ENCODE data around the gene TFAP2C.
"Not testable (repeated sequence)": the region's sequence is repeated elsewhere in the genome, so short reads cannot be mapped to it uniquely, and the experiment has no call there.

TFAP2C gene

DNA sequence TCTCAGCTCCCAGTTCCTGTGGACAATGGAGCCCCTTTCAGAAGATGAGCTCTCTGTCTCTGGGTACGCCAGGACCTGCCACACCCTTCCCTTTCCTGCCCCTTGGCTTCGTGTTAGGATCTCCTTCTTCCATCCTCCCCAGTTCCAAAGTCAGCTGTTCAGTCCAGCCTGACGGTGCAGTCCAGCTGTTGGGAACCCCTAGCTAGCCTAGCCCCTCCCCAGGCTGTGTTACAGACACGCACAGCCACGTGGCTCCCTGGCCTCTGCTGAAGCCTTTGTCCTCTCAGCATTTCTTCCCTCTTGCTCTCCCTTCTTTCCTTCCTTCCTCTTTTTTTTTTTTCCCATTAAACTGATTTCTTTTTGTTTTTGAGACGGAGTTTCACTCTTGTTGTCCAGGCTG lies 12.4 kb upstream of the TFAP2C start:
- no peak for DNase-seq (ENCODE audit: low spot score)

DNA sequence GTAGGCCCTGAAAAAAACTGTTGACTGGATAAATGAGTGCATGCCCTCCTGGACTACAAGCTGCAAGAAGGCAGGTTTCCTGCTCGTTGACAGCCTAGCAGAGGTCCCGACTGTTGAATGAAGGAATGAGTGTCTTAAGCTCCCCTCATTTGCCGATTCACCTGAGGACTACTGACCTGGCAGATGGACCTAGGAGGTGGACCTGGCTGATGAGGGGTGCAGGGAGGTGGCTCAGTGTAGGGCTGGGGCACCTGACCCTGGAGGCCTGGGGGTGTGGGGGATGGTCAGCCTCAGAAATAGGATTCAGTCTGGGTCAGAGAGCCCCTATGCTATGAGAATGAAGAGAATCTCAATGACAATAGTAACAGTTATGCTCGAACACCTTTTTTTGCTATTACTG lies 11.6 kb upstream of the TFAP2C start:
- DNase-seq (ENCODE audit: low spot score) = no peak

DNA sequence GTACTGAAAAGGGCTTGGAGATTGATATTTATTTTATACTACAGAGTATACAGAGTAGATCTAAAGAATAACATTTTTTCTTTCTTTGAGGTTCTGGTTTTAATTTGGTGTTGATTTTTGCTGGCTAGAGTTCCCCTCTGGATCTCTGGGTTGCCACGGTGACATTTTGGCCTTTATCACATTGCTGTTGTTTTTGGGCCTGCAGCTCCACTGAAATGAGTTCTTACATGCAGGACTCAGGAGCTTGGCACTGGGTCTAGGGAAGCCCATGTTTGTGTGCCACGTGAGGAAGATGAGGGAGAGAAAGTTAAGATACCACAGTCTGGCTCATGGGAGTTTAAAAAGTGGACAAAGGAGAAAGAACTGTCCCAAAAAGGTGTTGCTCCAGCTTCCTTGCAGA lies 7.4 kb upstream of the TFAP2C start:
- DNase-seq (ENCODE audit: low spot score) = no peak

DNA sequence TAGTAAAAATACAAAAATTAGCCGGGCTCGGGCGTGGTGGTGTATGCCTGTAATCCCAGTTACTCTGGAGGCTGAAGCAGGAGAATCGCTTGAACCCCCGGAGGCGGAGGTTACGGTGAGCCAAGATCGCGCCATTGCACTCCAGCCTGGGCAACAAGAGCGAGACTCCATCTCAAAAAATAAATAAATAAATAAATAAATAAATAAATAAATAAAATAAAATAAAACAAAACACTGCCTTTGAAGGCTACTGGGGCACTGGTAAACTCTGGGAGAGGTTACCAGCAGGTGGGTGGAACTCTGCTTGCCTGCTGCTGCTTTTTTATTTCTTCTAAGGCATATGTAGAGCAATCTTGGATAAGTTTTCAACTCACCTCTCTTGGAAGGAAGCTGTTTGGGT lies 5.2 kb upstream of the TFAP2C start:
- DNase-seq (ENCODE audit: low spot score) = not testable (repeated sequence)

DNA sequence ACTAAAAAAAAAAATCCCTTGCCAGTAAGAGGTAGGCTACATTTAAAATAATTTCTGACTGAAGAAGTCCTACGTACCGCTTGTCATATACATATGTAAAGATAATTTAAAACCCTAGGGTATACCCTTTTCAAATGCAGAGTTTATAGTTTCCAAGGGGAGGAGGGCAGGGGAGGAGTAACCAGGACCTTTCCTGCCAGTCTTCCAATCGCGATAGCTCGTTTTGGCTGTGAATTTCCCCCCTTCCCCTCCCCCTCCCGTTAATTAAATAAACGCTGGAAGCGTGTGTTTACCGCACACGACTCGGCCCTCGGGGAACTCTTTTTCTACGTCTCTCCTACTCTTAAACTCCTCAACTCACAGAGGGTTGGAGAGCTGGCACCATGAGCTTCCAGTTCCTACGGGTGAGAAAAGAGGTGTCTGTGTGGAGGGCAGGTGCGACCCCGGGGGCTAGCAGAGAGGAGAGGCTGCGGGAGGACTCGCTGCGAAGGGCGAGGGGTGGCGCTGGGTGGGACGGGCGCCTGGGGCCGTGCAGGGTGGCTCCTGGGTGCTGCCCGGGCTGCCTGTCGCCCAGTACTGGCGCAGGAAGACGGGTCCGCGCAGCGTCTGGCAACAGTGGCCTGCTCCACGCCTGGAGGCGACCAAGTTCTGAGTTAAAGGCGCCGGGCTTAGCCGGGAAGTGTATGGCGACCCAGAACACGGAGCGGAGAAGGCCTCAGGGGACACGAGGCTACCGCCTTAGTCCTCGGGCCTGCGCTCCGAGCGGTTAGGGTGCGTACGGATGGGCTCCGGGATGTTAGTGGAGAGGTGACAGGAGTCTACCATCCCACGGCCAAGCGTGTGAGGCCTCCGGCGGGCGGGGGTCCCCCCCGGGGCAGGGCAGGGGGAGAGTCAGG lies 4.1 kb upstream of the TFAP2C start:
- DNase-seq (ENCODE audit: low spot score) = no peak

DNA sequence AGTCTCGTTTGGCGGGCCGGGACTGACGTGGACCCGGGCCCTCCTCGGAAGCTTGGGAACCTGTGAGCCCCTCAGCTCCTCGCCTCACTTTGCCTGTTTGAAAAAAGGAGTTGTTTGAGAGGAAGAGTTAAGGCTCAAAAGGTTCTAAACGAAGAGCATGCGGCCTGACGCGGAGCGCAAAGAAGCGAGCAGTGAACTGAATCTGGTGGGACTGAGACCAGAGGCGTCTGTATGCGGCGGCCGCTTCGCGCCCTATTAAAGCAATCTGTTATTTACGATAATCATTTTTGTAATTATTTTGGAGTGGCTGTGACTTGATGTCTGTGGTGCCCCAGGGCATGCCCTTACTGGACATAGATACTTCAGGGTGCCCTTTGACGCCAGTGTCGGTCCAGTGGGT lies 3.3 kb upstream of the TFAP2C start:
- DNase-seq (ENCODE audit: low spot score) = no peak

DNA sequence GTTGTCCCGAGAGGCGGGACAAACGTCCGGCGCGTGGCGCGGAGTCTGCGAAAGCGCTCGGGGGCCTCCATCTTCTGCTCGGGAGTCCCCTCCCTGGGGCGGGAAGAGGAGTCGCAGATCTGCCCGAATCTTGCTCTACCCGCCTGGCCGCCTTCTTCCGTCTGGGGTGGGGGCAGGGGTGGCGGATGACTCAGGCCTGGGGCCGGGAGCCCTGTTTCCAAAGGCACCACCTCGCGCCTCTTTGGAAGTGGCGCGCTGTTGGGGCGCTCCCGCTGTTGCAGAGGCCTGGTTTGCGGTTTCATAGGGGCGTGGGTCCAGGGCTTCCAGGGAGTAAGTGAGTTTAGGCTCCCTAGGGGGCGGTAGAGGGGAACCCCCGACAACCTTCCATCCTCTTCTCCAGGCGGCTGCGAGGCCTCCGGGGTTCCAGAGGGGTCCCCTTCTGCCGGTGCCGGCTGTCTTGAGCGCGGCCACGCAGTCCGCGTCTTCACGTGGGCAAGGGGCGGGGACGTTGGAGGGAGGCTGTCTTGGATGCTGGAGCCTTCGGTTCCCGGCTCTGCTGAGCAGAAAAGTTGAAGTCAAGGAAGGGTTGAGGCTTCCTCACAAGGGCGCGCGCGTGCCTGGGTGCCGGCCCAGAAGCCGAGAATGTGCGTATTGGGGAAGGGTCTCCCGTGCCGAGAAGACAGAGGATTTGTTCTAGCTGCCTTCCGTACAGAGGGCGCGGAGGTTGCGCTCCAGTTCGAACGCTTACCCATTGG lies 2.6 kb upstream of the TFAP2C start:
- no peak for DNase-seq (ENCODE audit: low spot score)

DNA sequence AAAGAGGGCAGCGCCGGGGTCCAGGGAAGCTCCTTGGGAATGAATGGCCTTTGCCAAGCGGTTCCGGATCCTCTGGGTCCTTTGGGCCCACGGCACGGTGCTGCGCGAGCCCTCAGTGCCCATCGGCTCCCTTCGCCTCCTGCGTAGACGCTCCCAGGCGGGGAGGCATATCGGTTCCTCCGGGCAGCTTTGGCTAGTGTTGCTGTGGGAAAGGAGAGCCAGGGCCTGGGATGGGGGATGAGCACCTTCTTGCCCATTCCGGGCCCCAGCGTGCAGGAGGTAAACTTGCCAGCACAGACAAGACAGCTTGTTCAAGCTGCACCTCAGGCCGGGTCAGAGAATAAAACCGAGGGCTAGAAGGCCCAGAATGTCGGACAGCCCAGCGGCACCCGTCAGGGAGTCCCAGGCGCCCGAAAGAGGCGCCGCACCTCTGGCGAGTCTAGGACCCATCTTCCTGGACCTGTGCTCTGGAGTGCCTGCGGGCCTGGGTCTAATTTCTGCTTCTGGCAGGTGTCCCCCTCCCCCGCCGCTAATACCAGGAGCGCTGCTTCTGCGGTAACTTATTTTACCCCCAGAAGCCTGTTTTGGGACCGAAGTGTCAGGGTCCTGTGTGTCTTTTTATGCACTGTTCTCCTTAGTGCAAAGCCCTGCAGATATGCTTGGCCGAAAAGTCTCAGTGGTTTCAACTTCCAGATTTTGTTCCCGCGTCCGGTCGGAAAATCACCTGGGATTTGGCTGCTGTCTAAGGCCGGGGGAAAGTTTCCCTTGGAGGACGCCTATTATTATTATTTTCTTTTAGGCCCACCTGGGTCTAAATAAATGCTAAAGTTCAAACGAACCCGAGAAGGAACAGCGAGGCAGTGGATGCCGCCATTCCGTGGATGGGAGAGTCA lies 1.7 kb upstream of the TFAP2C start:
- no peak for DNase-seq (ENCODE audit: low spot score)

DNA sequence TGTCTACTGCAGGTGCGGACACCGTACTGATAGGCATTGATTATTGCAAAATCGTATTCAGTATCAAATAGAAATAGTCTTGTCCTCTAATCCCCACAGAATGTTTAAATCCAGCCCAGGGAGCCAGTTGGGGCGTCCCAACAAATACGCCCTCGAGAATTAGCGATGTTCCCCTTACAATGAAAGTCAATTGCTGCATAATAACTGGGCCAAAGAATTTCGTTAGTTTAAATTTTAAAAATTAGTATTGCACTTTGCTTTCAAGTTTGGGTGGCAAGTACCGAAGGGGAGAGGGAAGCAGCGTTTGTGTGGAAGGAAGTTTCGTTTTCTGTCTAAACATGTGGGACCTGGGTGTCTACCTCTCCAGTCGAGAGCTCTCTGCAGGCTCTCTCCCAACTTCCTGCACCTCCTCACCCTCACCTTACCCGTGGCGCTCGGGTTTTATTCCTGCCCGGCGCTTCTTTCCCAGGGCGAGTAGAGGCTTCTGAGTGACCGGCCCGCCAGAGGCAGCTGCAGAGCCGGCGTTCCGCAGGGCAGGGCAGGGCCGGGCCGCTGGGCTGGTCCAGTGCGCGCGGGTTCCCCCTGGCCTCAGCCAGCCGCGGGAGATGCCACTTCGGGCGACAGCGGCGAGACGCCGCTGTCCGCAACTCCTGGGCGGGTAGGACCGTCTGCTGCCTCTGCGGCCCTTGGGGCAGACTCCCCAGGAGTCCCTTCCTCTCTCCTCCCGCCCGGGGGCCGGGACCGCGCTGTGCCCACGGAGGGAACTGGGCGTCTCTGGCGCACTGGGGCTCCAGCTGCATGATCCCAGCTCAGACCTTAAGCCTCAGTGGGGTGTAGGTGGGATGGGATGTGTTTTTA lies 862 bp upstream of the TFAP2C start:
- no peak for DNase-seq (ENCODE audit: low spot score)

DNA sequence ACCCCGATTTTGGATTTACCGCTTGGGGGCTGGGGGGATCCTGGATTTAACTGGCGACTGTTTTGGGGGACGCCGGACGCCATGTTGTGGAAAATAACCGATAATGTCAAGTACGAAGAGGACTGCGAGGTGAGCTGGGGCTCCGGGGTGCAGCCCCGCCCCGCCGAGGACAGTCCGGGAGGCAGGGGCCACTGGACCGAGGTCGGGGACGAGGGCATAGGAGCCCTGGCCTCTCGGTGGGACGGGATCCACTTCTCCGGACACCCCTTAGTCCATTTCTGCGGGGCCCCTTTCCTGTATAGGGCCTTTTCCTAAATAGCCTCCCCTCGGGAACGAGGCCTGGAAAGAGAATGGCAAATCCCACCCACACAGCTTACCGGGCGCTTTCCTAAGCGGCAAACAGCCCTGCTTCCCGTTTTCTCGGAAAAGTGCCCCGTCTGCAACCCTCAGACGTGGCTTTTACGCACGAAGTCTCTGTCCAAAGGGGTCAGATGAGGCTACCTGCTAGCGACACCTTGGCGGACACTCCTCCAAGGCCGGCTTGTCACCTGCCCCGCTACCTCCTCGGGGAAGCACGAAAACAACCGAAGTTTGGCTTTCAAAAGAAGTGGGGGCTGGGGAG lies 469 bp downstream of the TFAP2C start:
- no peak for DNase-seq (ENCODE audit: low spot score)

DNA sequence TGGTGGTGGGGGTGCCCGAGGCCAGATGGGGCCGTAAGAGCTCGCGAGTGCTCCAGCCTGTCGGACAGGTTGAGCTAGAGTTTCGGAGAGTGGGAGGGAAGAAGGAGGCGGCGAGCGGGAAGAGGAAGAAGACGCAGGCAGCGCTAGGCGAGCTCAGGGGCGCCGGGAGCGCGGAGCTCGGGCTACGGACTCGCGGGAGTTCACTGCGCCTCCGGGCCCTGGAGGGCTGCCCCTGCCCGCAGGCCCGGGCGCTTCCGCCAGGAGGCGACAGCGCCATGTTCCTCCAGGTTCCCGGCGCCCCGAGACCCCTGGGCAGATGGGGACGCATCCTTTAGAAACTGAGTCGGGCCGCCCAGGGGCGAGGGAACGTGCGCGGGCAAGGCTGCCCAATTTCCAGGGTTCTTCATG lies 984 bp downstream of the TFAP2C start:
- no peak for DNase-seq (ENCODE audit: low spot score)

DNA sequence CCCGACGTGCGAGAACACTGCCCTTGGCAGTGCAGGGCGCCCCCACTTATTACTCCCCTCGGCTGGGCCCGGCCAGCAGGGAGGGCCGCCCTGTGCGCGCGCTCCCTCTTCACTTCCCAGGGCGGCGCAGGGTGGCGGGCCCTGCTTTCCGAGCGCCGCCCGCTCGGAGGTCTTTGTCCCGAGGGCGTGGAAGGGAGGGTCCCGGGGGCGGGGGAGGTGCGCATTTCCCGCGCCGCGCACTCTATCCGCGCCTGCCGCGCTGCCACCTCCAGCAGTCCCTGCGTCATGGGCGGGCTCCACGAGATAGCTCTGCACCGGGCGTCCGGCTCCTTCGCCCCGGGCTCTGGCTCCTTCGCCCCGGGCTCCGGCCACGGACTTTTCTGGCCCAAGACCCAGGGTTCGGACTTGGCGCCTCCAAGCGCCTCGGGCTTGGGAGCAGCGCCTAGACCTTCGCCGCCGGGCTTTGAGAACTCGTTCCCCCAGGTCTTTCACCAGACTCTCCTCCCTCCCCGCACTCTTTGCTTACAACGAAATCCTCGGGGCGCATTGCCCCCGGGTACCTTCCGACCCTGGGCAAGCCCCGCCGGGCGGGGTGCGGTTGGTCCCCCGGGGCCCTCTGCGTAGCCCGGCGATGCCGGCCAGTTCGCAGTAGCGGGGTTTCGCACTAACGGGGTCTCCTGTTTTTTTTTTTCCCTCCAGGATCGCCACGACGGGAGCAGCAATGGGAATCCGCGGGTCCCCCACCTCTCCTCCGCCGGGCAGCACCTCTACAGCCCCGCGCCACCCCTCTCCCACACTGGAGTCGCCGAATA lies 1.6 kb downstream of the TFAP2C start:
- DNase-seq (ENCODE audit: low spot score) = no peak

DNA sequence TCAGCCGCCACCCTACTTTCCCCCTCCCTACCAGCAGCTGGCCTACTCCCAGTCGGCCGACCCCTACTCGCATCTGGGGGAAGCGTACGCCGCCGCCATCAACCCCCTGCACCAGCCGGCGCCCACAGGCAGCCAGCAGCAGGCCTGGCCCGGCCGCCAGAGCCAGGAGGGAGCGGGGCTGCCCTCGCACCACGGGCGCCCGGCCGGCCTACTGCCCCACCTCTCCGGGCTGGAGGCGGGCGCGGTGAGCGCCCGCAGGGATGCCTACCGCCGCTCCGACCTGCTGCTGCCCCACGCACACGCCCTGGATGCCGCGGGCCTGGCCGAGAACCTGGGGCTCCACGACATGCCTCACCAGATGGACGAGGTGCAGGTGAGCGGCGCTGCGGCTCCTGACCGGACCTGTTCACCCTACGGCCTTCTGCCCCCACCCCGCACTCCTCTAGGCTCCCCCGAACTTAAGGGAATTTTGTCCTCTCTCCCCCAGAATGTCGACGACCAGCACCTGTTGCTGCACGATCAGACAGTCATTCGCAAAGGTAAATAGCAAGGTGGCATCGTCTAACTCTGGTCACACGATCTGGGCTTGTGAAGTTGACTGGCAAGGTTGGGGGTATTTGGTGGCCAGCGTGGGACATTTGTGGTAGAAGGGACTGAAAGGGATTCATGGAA lies 2.3 kb downstream of the TFAP2C start:
- no peak for DNase-seq (ENCODE audit: low spot score)

DNA sequence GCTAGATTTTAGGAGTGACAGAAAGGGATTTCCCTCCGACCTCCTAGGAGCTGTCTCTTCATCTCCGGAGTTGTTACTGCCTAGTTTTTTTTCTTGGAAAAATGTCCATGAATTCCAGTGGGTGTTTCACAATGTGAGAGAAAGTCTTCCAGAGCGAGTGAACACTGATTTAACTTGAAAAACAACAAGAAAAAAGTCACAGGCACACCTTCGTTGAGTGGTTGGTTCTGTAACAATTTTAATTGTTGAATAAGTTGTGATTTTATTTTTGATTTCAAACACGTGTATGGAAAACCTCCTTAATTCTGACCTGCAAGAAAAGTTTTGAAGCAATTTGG lies 2.9 kb downstream of the TFAP2C start:
- DNase-seq (ENCODE audit: low spot score) = no peak

DNA sequence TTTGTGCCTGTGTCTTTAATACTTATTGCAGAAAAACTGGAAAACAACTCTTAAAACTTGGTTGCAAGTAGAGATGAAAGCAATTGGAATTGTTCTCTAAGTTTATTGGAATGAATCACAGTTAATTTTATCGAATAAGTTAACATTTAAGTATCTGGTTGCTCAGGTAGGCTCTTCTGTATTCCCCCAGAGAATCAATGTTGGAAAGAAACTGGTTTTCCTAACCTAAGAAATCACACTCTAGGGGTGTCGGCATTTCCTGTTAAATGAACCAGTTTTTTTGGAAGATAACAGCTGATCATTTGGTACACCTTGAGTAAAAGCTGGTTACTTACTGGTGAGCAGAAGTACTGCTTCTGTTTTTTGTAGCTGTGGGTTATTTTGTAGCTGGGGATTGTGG lies 5.2 kb downstream of the TFAP2C start:
- no peak for DNase-seq (ENCODE audit: low spot score)

DNA sequence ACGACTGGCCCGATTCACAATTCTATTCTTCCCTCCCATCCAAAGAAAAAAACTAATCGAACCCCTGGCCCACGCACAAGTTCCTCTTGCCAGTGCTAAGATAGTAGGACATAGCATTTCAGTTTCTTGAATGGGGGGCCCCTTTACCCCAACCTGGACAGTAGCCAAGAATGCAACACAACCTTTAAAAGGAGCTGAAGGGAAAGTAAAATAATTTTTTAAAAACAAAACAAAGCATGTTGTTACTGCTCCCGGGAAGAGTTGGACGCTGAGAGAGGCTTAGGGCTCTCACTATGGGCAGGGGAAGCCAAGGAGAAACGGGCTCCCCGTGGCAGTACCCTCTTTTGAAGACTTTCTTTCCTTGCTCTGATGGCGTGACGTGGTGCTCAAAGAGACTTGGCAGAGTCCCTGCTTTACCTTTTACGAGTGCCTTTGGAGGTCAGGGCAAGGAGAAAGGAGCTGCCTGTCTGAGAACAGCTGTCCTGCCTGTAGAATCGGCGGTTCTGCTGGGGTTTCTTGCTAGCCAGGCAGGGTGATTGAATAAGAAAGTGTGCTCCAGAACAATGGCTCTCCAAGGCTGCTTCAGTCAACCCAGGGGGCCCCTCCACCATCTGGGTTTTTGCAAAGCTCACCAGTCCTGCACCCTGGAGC lies 5.8 kb downstream of the TFAP2C start:
- no peak for DNase-seq (ENCODE audit: low spot score)

DNA sequence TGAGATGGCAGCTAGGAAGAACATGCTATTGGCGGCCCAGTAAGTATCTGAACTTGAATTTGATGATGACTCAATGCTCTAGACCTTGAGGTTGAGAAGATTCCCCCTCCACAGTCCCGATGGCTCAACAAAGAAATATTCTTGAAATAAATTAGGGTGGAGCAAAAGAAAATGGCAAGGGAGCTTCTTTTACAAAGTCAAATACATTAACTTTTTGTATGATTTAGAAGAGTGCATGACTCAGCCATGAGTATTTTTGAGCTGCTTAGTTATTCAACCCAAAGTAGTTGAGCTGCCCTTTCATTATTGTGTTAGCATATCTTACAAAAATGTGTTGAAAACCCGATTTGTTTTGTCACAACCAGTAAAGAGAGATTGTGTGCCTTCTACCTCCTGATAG lies 7.6 kb downstream of the TFAP2C start:
- DNase-seq (ENCODE audit: low spot score) = no peak

DNA sequence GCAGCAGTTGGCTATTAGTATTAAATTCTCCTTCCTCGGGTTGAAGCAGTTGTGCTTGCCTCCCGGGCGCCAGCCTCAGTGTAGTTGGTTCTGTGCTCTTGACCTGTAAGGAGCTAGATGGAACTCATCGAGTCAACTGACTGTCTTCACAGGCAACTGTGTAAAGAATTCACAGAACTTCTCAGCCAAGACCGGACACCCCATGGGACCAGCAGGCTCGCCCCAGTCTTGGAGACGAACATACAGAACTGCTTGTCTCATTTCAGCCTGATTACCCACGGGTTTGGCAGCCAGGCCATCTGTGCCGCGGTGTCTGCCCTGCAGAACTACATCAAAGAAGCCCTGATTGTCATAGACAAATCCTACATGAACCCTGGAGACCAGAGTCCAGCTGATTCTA lies 8.5 kb downstream of the TFAP2C start:
- no peak for DNase-seq (ENCODE audit: low spot score)

DNA sequence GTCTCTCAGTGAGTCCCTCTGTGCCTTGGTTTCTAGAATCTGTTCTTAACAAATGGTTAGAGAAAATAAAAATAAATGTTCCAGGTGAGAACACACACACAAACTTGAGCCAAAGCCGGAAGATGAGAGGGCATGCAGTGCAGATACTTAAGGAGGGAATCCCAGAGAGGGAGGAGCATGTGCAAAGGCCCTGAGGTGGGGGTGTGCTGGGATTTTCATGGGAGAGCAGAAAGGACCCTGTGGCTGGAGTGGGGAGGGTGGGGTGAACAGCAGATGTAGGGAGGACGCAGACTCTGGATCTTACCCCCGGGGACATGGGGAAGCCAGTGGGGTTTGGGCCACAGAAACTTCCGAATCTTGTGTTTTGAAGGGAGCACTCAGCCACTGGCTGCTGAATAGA lies 17.5 kb downstream of the TFAP2C start:
- no peak for DNase-seq (ENCODE audit: low spot score)
